A549 (cell line): ENCODE measurements around the gene ETFDH. TPM values are rescaled to one million over a fixed set of nuclear protein-coding genes. Genes with fewer than 3 reads are reported as not detected.

ENCODE experiments used
- ATAC-seq, 2 experiments: fragments of 200-7000 bp in 1 of 2; fragments of >200 bp in 1 of 2; cut with Nextera tagmentation in 1 of 2; cut with Tn5 transposase in 1 of 2; 3 replicates each; pipeline versions ENCODE4 v1.8.0 to v1.9.1; 2018 to 2020; ENCODE audit warnings: mild to moderate bottlenecking in 1 of 2, moderate library complexity in 1 of 2
- CTCF ChIA-PET: fragments of 300-600 bp; sonication (Branson Sonifier 250); formaldehyde crosslinking; extraction: SDS; loops from one replicate; lab custom pipeline; 2021; ENCODE audit warnings: antibody characterized with exemption, inconsistent platforms; lab: Yijun Ruan, JAX
- POLR2A ChIA-PET: fragments of 350-600 bp; formaldehyde crosslinking; extraction: SDS; loops from one replicate; lab custom pipeline; 2021; ENCODE audit warnings: antibody characterized with exemption, inconsistent platforms; lab: Yijun Ruan, JAX
- DNase-seq, 2 experiments: peaks; one replicate each; pipeline versions ENCODE4 v3.0.0 to v3.0.0-alpha.2; 2011 to 2016; ENCODE audit warnings: low read depth in 1 of 2, low spot score in 1 of 2
- FAIRE-seq: peaks from 2 replicates; lab custom pipeline; 2011; peaks lifted over from hg19 to GRCh38; lab: Jason Lieb, UNC
- H3K27ac ChIP-seq, 2 experiments: fragments of >200 bp; sonication (Bioruptor Twin); formaldehyde crosslinking; 3 replicates each; pipeline ENCODE4 v1.5.1; 2016 to 2017
- H3K4me1 ChIP-seq: fragments of >200 bp; sonication (Bioruptor Twin); formaldehyde crosslinking; 3 replicates; pipeline ENCODE4 v1.6.1; 2016
- H3K4me2 ChIP-seq: fragments of >200 bp; sonication (Bioruptor Twin); formaldehyde crosslinking; 3 replicates; pipeline ENCODE4 v1.6.1; 2016
- H3K4me3 ChIP-seq: fragments of >200 bp; sonication (Bioruptor Twin); formaldehyde crosslinking; 3 replicates; pipeline ENCODE4 v1.5.1; 2016
- H3K9me3 ChIP-seq: fragments of >200 bp; sonication (Bioruptor Twin); formaldehyde crosslinking; 3 replicates; pipeline ENCODE4 v1.6.1; 2016
- BCL3 ChIP-seq: fragments of >200 bp; sonication (Bioruptor Twin); formaldehyde crosslinking; IDR thresholded peaks from 3 replicates; pipeline ENCODE4 v1.6.1; 2016
- BHLHE40 ChIP-seq: IDR thresholded peaks from 2 replicates; pipeline ENCODE4 v1.6.1; 2012; ENCODE audit warnings: low read depth, low read length, inconsistent platforms
- E2F6 ChIP-seq: IDR thresholded peaks from 2 replicates; pipeline ENCODE4 v1.6.1; 2012; ENCODE audit warnings: low read depth, borderline replicate concordance
- FOSL2 ChIP-seq, 2 experiments: fragments of 450-650 bp in 1 of 2; fragments of >200 bp in 1 of 2; sonication (Bioruptor Twin) in 1 of 2; formaldehyde crosslinking; IDR thresholded peaks; 2 replicates each; pipeline versions ENCODE4 v1.5.0 to v1.6.1; 2016 to 2020; ENCODE audit warnings: mild to moderate bottlenecking in 1 of 2, moderate library complexity in 1 of 2
- FOXS1 ChIP-seq: fragments of 250-450 bp; sonication (Bioruptor Pico); IDR thresholded peaks from 2 replicates; pipeline ENCODE4 v1.5.0; 2020; ENCODE audit warnings: mild to moderate bottlenecking, moderate library complexity
- GATA3 ChIP-seq: IDR thresholded peaks from 2 replicates; pipeline ENCODE4 v1.6.1; 2012; ENCODE audit warnings: borderline replicate concordance
- JUN ChIP-seq, 2 experiments: fragments of >200 bp; sonication (Bioruptor Twin); formaldehyde crosslinking; IDR thresholded peaks; 2 replicates in 1 of 2; 3 replicates in 1 of 2; pipeline ENCODE4 v1.6.1; 2016 to 2017
- KDM5A ChIP-seq: fragments of 200-600 bp; sonication (generic); IDR thresholded peaks from 2 replicates; pipeline ENCODE4 v1.6.1; 2016; ENCODE audit warnings: antibody characterized with exemption, mild to moderate bottlenecking
- MAFK ChIP-seq: fragments of 450-650 bp; IDR thresholded peaks from 2 replicates; pipeline ENCODE4 v1.6.1; 2014; ENCODE audit not compliant: partially characterized antibody
- MAX ChIP-seq: IDR thresholded peaks from 2 replicates; pipeline ENCODE4 v1.6.1; 2012
- MYC ChIP-seq: IDR thresholded peaks from 2 replicates; pipeline ENCODE4 v1.6.1; 2012; ENCODE audit warnings: mild to moderate bottlenecking, inconsistent platforms, low read length, improper control_type of control experiment, borderline replicate concordance
- PHF8 ChIP-seq: fragments of 200-600 bp; sonication (generic); IDR thresholded peaks from 2 replicates; pipeline ENCODE4 v1.6.1; 2016; ENCODE audit warnings: low read depth, mild to moderate bottlenecking, antibody characterized with exemption, moderate library complexity, borderline replicate concordance
- POLR2A ChIP-seq: IDR thresholded peaks from 2 replicates; pipeline ENCODE4 v1.6.1; 2012; ENCODE audit warnings: mild to moderate bottlenecking, low read length
- RNF2 ChIP-seq: fragments of 200-600 bp; sonication (generic); IDR thresholded peaks from 2 replicates; pipeline ENCODE4 v1.6.1; 2016; ENCODE audit warnings: low read depth, mild to moderate bottlenecking, antibody characterized with exemption, moderate library complexity, borderline replicate concordance
- SMC3 ChIP-seq: fragments of >200 bp; sonication (Bioruptor Twin); formaldehyde crosslinking; IDR thresholded peaks from 3 replicates; pipeline ENCODE4 v1.6.1; 2018; ENCODE audit warnings: inconsistent platforms
- TFCP2L1 ChIP-seq: fragments of 250-450 bp; sonication (Bioruptor Pico); IDR thresholded peaks from 2 replicates; pipeline ENCODE4 v1.5.0; 2021; ENCODE audit warnings: mild to moderate bottlenecking
- USF2 ChIP-seq: fragments of 450-650 bp; IDR thresholded peaks from 2 replicates; pipeline ENCODE4 v1.6.1; 2014; ENCODE audit warnings: antibody characterized with exemption
- ZC3H11A ChIP-seq: fragments of 450-650 bp; IDR thresholded peaks from 2 replicates; pipeline ENCODE4 v1.6.1; 2014; ENCODE audit warnings: antibody characterized with exemption, mild to moderate bottlenecking
- ZFP36 ChIP-seq: fragments of 450-650 bp; IDR thresholded peaks from 2 replicates; pipeline ENCODE4 v1.6.1; 2014; ENCODE audit warnings: borderline replicate concordance; ENCODE audit not compliant: partially characterized antibody
- ZNF302 ChIP-seq: fragments of 250-450 bp; sonication (Bioruptor Pico); IDR thresholded peaks from 2 replicates; pipeline ENCODE4 v1.9.0; 2021; ENCODE audit warnings: inconsistent platforms, mild to moderate bottlenecking, moderate library complexity
- WGBS: methylation state at CpG from one replicate; pipeline ENCODE4 v1.1.6; 2017; ENCODE audit errors: missing lambda C conversion rate; 5-methylcytosine and 5-hydroxymethylcytosine counted together
- polyA plus RNA-seq, 4 experiments: library from polyadenylated mRNA; depleted of rRNA in 3 of 4; stranded (reverse); fragments of >200 nt; fragmentation: RNase III in 1 of 4; extraction: RNeasy Plus Mini Kit Qiagen cat#74134 plus additional on column Dnase treatment in 1 of 4; gene quantifications; 2 replicates in 3 of 4; 3 replicates in 1 of 4; pipeline ENCODE4 v1.2.3, GENCODE V29; 2011 to 2017

Gene ETFDH
- polyA plus RNA-seq, 2 of the 4 experiments (the other 2 are of a cell fraction), result 6.7 to 15.7 TPM

- Histone ChIP-seq H3K4me1 (no peaks in the 10 kb centered on the region), H3K27ac (peak overlapping the region; percentile 86 to 95), H3K4me3 (peak overlapping the region; percentile 80), H3K4me2 (peak overlapping the region; percentile 85), H3K9me3 (no peaks in the 10 kb centered on the region)
- WGBS, result 25% methylated on average over 16 of the region's 16 CpGs
- ATAC-seq, result peak in 1 of 2 experiments; percentile 62; a peak in 3 of 6 replicates
- FAIRE-seq, result no peak
- no peak for TF ChIP-seq ZFP36
- no peak for TF ChIP-seq TFCP2L1 (CRISPR knock-in tag)
- TF ChIP-seq SMC3, result no peak
- POLR2A ChIA-PET, result no interaction called here
- CTCF ChIA-PET, result no interaction called here
- DNase-seq, result peak; percentile 10 to 35
Measured at GRCh38 chr4:158722291-158722916, 50.3 kb downstream of the ETFDH start.

GRCh38 chr4:158722917-158723793, 51.1 kb downstream of the ETFDH start, which contains the start of gene PPID:
TSS of gene PPID (minus strand) at chr4:158723396. CDS start at chr4:158723288, 108 bp downstream.
- Histone ChIP-seq H3K4me2 (peak within 1 kb of the TSS; percentile 85), H3K4me1 (no peaks in the 10 kb centered on the region), H3K27ac (peak within 1 kb of the TSS; percentile 86 to 95)
- WGBS, result 0% methylated on average over 26 of the region's 65 CpGs
- POLR2A ChIA-PET, result no interaction called here
- peak; percentile 98 to 99 for ATAC-seq
- TF ChIP-seq PHF8 (peak; percentile 52), GATA3 (no peak), MAFK (peak; percentile 6), POLR2A (peak; percentile 77), FOXS1 (no peak), ZC3H11A (no peak), MAX (peak; percentile 92), JUN (IDR thresholded peaks at IDR 0.05) (peak; percentile 75 to 88), BHLHE40 (no peak), KDM5A (no peak), MYC (peak; percentile 88), ZNF302 (CRISPR knock-in tag) (no peak), E2F6 (peak; percentile 52; the same call in 1 of the 2 replicates), BCL3 (peak; percentile 75), USF2 (no peak), FOSL2 (IDR thresholded peaks at IDR 0.05) (no peak), FOSL2 (CRISPR knock-in tag; IDR thresholded peaks at IDR 0.05) (no peak), RNF2 (no peak)
- TF ChIP-seq, all 56 proteins: peak for 8
- Histone ChIP-seq H3K4me3 (peak within 1 kb of the TSS; percentile 80), H3K9me3 (no peaks in the 10 kb centered on the region)
- CTCF ChIA-PET, result interaction anchor here (0.7 kb wide), 1 partner anchor 325 kb away, joined by 3 read pairs; no protein-coding TSS in a partner anchor
- DNase-seq, result peak; percentile 67 to 84
- no peak for FAIRE-seq
